ENCODE results near the gene SHCBP1.
A peak's percentile ranks its signal among the peaks of the same experiment; 100 is the strongest.

GRCh38 chr16:46573008-46573833, 48.0 kb downstream of the SHCBP1 start:
- TF ChIP-seq EP300 (IDR thresholded peaks at IDR 0.05; ENCODE audit: low read depth in 2 of 2, low read length in 2 of 2) (no peak), EP300 (CRISPR knock-in tag; IDR thresholded peaks at IDR 0.05; ENCODE audit: borderline replicate concordance) (no peak), ZFX (CRISPR knock-in tag; IDR thresholded peaks at IDR 0.05; ENCODE audit: low read depth) (peak; percentile 35; the same call in 1 of the 2 replicates), ZBTB10 (CRISPR knock-in tag; IDR thresholded peaks at IDR 0.05; ENCODE audit: borderline replicate concordance) (peak; percentile 29; the same call in 1 of the 2 replicates), THYN1 (CRISPR knock-in tag; IDR thresholded peaks at IDR 0.05; ENCODE audit: borderline replicate concordance, low read depth) (no peak), POLR2AphosphoS5 (IDR thresholded peaks at IDR 0.05; ENCODE audit: low read depth, low read length) (no peak), YY1 (IDR thresholded peaks at IDR 0.05; ENCODE audit: insufficient read depth, insufficient replicate concordance, low read depth, low read length) (no peak), ZNF564 (CRISPR knock-in tag; IDR thresholded peaks at IDR 0.05) (no peak), ZNF574 (CRISPR knock-in tag; IDR thresholded peaks at IDR 0.05) (no peak; the same call in 1 of the 2 replicates), ZSCAN29 (CRISPR knock-in tag; conservative IDR thresholded peaks at IDR 0.05) (no peak), CTCF (CRISPR knock-in tag; IDR thresholded peaks at IDR 0.05) (no peak), EZH2 (conservative IDR thresholded peaks at IDR 0.05; ENCODE audit: low read depth, low read length) (no peak), MED8 (CRISPR knock-in tag; IDR thresholded peaks at IDR 0.05; ENCODE audit: insufficient replicate concordance) (no peak), CREB1 (IDR thresholded peaks at IDR 0.05) (no peak), CREB1 (CRISPR knock-in tag; IDR thresholded peaks at IDR 0.05) (no peak), MAF1 (CRISPR knock-in tag; IDR thresholded peaks at IDR 0.05; ENCODE audit: borderline replicate concordance) (no peak)

Data from HepG2 (cell line).